GM19239 (cell line): ENCODE results near the gene ANO7.

ENCODE experiments used
- DNase-seq: peaks from one replicate; pipeline ENCODE4 v3.0.0; 2011; ENCODE audit warnings: low spot score; ENCODE audit not compliant: insufficient read length
- FAIRE-seq: peaks from 2 replicates; lab custom pipeline; 2011; peaks lifted over from hg19 to GRCh38; lab: Jason Lieb, UNC

Gene ANO7

DNA sequence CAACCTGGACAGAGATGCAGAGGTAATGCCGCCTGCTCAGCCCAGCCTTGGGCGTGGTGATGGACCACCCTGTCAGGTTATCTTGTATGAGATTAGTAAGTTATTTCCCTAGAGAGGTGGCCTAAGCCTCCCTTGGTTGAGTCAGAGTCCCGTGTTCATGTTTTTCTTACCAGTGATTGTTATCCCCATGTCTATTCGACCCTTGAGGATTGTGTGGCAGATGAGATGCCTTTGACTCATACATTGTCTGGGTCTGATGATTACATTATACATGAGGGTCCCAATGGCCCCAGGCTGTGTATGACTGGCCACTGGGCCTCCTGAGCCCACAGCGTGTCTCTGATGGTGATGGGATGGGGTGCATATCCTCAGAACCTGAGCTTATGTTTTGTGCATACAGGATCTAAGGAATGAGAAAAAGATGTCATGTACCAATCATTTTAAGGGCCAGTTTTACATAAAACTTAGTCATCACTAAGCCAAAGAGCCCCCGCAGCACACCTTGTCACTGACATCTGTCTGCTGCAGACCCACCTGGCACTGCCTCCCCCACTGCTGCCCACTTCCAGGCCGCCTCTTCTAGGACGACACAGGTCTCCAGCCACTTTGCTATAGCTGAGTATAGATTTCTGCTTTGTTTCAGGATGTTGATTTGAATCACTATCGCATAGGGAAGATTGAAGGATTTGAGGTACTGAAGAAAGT, 30.5 kb upstream of the ANO7 start:
- no peak for DNase-seq
- FAIRE-seq: no peak

DNA sequence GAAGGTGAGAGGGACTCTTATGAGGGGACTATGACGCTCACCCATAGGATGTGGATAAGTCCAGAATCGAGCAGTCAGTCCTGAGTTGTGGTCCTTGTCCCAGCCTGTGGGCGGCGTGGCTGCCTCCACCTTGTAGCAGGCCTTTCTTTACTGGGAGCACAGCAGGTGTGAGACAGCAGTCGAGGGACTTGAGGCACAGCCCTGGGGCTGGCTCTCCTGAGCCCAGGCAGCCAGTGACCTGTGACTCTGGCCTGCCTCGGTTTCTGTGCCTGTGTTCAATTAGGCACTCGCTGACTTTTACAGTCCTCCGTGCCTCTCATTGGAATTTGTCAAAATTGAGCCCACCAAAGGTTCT, 30.0 kb upstream of the ANO7 start:
- DNase-seq (no peak), FAIRE-seq (no peak)

GRCh38 chr2:241159116-241159515, 29.4 kb upstream of the ANO7 start:
- DNase-seq (no peak), FAIRE-seq (no peak)

DNA sequence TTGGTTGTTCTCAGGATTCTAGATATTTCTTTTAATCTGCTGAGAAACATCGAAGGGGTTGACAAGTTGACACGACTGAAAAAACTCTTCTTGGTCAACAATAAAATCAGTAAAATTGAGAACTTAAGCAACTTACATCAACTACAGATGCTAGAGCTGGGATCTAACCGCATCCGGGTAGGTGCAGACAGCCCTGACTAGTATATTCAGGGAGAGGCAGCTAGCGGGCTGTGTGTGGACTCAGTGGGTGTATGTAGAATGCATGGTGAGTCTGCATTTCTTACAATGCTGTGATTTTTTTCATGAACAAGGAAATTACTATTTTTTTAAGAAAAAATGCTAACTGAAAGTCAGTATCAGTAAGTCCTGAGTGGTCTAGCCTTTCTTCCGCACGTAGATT, 28.2 kb upstream of the ANO7 start:
- FAIRE-seq: no peak
- no peak for DNase-seq

DNA sequence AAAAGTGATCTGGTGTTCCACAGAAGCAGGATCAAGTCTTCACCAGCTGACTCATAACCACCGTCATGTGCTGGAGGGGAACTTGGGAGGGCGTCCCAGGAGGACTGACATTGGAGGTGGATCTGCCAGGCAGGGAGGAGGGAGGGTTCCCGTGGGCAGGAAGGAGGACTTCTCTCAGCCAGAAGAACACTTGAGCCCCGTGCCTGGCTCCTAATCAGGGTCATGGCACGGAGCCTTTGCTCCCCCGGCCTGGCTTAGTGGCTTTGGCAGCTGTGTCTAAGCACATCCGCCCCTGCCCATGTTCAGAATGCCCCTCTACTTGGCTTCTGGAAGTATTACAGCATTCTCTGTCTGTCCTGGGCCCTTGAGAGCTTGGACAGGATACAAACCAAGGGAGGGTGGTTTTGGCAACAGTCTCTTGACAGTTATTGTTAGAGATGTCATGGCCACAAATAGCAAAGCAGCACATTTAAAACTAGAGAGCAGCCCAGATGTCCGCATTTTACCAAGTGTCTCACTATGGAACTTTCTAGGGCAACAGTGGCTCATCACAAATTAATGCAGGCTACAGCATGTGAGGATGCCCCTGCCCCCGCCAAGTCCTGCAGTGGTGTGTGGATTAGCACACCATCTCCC, 26.7 kb upstream of the ANO7 start:
- FAIRE-seq (no peak), DNase-seq (no peak)

DNA sequence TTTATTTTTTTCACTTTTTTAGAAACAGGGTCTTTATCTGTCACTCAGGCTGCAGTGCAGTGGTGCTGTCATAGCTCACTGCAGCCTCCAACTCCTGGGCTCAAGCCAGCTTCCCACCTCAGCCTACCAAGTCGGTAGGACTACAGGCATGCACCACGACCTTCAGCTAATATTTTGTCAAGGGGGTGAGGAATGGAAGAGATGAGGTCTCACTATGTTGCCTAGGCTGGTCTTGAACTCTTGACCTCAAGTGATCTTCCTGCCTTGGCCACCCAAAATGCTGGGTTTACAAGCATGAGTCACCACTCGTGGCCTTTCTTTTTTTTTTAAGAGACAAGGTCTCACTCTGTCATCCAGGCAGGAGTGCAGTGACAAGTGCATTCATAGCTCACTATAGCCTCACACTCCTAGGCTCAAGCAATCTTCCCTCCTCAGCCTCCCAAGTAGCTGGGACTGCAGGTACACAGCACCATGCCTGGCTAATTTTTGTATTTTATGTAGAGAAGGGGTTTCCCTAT, 24.8 kb upstream of the ANO7 start:
- DNase-seq (no peak), FAIRE-seq (no peak)

GRCh38 chr2:241168366-241168765, 20.1 kb upstream of the ANO7 start:
- DNase-seq: no peak
- FAIRE-seq: no peak

DNA sequence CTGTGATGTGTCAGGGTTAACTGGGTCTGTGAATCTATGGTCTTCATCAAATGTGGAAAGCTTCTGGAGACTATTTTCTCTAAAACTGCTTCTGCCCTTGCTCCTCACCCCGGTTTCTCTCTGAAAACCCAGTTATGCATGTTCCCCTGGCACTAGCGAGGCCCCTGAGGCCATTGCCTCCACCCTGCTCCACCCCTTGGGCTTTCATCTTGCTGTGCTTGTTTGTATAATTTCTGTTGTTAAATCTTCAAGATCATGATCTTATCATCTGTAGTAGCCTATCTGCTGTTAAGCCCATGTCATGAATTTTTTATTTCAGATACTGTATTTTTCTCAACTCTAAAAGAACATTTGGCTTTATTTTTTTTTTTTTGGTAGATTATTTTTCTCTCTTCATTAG, 14.9 kb upstream of the ANO7 start:
- no peak for FAIRE-seq
- DNase-seq: no peak

DNA sequence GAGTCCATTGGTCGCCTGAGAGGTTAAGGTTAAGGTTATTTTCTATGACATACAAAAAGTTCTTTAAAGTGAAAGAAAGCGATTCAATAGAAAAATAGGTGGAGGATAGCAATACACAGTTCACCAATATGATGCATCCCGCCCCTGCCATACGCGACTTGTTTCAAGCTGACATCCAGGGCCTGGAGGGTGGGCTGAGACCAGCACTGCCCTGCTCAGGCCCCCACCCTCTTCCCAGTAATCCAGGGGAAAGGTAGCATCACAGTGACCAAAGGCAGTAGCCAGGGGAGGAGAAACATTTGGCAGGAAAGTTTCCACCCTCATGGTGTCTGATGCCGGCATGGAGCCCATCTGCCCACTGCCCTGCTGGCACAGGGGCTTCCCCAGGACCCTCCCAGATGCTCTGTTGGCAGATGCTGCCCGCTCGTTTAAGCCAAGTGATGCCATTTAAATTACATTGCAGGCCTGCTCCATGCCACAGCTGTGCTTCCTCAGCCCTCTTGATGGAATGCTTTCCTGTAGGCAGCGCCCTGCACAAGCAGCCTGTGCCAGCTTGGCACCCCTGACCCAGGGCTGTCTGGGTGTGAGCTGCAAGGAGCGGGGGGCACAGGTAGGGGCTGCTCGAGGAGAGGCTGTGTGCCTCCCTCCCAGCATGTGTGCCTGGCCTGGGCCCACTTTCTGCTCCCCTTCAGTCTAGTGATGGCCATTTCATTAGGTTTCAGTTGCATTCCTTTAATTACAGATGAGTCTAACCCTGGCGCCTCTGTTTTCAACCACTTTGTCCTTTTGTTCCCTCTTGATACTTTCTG, 10.7 kb upstream of the ANO7 start:
- FAIRE-seq: no peak

GRCh38 chr2:241178961-241179360, 9.5 kb upstream of the ANO7 start:
- no peak for FAIRE-seq

More for the DNA sequence above, 10.7 kb upstream of the ANO7 start:
- no peak for DNase-seq

GRCh38 chr2:241179899-241180298, 8.6 kb upstream of the ANO7 start:
- FAIRE-seq: no peak
- DNase-seq: no peak

More at GRCh38 chr2:241178961-241179360, 9.5 kb upstream of the ANO7 start:
- DNase-seq: no peak

GRCh38 chr2:241180495-241180894, 8.0 kb upstream of the ANO7 start:
- FAIRE-seq: no peak
- no peak for DNase-seq

DNA sequence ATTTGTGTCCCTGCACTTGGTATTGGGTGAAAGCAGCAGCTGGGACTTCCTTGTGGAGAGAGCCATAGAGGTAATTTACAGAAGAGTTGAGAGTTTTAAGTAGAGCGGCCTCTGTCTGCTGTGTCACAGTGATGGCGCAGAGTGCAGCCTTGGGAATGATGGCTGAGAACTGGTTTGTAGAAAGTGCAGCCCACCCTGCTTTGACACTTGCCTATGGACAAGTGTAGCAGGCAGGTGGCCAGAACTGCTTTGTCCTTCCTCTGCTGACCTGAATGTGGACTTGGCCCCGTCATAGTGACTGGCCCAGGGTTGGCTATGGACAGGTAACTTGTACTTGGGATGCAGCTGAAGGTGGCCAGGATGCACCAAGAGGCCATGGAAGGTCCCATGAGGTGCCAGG, 6.4 kb upstream of the ANO7 start:
- FAIRE-seq (no peak), DNase-seq (no peak)

DNA sequence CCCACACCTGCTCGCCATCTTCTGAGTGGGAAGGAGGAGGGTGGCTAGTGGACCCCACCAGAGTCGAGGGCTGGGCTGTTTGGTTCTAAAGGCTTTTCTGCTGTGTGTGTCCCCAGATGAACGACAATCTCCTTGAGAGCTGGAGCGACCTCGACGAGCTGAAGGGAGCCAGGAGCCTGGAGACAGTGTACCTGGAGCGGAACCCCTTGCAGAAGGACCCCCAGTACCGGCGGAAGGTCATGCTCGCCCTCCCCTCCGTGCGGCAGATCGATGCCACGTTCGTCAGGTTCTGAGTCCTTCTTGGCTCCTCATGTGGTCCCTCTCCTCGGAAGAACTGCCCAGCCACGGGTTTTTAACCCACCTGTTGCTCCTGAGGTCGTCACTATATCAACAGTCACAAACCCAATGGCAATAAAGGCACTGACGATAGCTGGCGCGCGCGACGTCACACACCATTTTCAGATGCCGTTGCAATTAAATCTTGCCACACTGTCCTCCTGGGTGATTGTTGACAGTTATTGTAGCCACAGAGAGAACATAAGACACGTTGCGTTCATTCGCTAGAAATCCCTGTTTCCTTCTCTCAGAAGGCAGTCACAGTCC, 5.8 kb upstream of the ANO7 start:
- DNase-seq (no peak), FAIRE-seq (no peak)

GRCh38 chr2:241183221-241183620, 5.3 kb upstream of the ANO7 start:
- DNase-seq: no peak
- FAIRE-seq: no peak

DNA sequence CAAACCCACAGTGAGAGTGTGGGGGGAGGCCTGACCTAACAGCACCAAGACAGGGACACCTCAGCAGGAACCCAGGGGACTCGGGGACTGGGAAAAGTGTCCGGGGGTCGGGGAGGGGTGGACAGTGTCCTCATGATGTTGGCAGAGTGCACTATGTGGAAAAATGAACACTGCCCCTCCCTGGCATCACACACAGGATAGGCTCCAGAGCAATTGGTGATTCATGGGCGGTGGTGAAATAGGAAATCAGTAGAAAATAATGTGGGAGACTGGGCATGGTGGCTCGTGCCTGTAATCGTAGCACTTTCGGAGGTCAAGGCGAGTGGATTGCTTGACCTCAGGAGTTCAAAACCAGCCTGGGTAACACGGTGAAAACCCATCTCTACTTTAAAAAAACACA, 3.6 kb upstream of the ANO7 start:
- DNase-seq: no peak
- FAIRE-seq: no peak

- FAIRE-seq: no peak
- no peak for DNase-seq
Observed at GRCh38 chr2:241185961-241186360, 2.5 kb upstream of the ANO7 start.

- FAIRE-seq: no peak
- no peak for DNase-seq
Observed at GRCh38 chr2:241187101-241187917, 1.2 kb upstream of the ANO7 start.

DNA sequence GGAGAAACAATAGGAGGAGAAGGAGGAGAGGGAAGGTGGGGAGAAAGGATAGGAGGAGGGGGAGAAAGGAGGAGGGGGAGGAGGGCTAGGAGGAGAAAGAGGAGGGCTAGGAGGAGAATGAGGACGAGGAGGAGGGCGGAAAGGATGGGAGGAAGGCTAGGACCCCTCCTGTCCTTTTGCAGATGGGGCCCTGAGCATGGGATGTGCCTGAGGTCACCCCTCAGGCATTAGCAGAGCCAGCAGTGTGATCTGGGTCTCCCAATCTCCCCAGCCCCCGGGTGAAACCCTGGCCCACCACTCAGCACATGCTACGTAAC, 601 bp upstream of the ANO7 start:
- DNase-seq: no peak

More for the DNA sequence above, 601 bp upstream of the ANO7 start:
- FAIRE-seq: no peak
